Globus pallidus (tissue), 1 donor: ENCODE measurements around the gene MSRB1.

Source experiments
- DNase-seq: peaks from one replicate; pipeline ENCODE4 v3.0.0-alpha.2; 2015; ENCODE audit warnings: low spot score

Gene MSRB1

DNA sequence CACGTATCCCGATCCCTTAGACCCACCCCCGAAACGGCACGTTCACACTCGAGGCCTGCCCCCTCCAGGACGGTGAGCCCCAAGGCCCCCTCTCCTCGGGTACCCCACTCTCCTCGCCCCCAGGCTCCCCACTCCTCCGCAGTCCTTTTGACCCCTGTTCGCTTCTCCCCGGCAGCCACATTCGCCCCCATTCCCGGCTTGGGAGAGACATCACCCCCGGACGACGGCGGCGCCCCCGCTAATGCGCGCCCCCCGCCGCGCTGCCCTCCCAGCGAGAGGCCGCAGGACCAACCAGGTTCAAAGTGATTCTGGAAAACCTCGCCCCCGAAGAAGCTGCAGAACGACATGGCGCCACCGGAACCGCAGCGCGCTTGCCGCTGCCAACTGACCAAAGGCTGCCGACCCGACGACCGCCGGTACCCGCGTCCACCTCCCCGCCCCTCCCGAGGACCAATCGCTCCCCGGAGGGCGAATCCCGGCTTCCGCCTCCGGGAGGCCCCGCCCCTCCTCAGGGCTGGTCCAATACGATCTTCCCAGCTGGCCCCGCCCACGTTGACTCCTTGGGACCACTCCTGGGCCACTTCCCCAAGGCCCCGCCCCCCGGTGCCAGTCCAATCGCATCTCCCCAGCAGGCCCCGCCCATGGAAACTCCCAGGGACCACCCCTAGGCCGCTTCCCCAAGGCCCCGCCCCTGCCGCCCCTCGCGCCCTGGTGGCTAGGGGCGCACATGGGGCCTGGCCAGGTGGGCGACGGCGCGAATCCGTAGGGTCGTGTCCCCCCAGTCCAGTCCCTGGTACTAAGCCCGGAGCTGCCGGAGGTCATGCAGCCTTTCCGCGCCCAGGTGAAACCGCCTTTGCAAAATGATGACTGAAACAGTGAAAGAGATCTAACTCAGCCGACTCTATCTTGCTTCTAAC, at the start of gene MSRB1:
MSRB1 (minus strand) TSS at position 390 of the 917 bp plus-strand sequence; CDS start at position 347, 43 bp downstream.
- peak; percentile 99 for DNase-seq

GRCh38 chr16:1991948-1992703, 49.1 kb upstream of the MSRB1 start:
- peak; percentile 78 for DNase-seq

GRCh38 chr16:1991588-1991947, 48.6 kb upstream of the MSRB1 start:
- DNase-seq, result no peak

- no peak for DNase-seq
Observed at GRCh38 chr16:1991135-1991551, 48.1 kb upstream of the MSRB1 start.

GRCh38 chr16:1990351-1991134, 47.5 kb upstream of the MSRB1 start:
- no peak for DNase-seq

DNA sequence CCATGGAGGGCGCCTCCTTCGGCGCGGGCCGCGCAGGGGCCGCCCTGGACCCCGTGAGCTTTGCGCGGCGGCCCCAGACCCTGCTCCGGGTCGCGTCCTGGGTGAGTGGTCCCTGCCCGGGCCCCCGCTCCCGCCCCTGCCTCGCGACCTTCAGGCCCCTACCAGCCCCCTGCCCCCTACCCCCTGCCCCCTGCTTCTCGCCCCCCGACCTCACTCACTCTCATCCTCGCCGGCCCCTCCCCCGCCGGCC, 47.0 kb upstream of the MSRB1 start:
- no peak for DNase-seq

DNA sequence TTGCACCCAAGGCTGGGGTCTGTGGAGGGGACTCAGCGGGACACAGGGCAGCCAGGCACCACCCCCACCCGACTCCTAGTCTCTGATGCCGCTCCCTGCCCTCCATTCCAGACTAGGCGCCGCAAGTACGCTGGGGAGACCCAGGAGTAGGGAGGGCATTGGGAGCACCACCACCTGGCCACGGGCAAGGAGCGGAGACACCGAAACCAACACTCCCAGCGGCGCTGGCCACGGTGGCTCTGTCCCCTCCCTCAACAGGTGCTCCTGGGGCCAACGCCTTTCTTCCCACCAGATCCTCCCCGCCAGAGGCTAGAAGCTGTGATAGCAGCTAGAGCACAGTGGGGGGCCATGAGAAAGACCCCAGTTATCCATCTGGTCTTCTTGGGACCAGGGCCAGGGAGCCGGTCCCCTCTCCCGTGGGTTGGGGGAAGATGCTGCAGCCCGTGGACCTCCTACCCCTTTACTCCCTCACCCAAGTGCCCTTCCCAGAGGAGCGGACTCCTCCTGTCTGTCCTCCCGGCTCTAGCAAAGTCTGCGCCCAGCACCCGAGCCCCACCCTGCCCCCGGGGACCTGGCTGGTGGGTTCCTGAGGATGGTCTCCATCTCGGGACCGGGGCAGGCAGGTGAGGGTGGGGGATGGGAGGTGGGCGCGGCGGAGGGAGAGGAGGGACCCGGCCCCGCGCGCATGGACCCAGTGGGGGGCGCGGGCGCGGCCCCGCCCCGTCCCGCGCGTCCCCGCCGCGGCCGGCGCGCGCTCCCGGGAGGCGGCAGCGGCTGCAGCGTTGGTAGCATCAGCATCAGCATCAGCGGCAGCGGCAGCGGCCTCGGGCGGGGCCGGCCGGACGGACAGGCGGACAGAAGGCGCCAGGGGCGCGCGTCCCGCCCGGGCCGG, 46.5 kb upstream of the MSRB1 start, which contains the start of gene SYNGR3:
SYNGR3 (plus strand) TSS at position 762 of the 892 bp plus-strand sequence. CDS start 133 bp downstream, outside the sequence.
- no peak for DNase-seq

- DNase-seq, result no peak
Observed at GRCh38 chr16:1987198-1987597, 44.2 kb upstream of the MSRB1 start.

- no peak for DNase-seq
Observed at GRCh38 chr16:1985466-1986150, 42.6 kb upstream of the MSRB1 start.

DNA sequence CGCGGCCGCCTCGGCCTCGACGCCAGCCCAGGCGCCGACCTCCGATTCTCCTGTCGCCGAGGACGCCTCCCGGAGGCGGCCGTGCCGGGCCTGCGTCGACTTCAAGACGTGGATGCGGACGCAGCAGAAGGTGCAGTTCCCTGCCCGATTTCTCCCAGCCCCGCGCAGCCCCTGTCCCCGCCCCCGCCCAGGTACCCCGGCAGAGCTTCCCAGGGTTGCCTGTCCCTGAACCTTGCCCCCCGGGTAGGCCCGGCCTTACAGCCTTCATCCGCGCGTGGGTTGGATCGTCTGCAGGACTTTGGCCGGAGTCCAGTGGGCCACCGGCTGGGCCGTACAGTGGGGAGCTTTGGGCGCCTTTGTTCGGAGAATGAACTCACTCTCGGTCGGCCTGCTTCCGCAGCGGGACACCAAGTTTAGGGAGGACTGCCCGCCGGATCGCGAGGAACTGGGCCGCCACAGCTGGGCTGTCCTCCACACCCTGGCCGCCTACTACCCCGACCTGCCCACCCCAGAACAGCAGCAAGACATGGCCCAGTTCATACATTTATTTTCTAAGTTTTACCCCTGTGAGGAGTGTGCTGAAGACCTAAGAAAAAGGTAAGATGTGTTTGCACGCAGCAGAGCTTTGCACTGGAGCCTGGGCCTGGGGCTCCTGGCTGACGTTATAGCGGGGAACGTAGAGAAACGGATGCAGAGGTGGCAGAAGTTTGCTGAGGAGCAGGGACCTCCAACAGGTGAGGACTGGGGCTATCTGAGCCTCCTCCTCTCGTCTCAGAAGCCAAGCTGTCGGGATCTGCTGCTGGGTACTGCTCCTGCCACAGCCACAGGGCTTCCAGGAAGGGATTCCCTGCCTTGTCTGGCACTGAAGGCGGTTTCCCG, 41.6 kb upstream of the MSRB1 start:
- no peak for DNase-seq

- DNase-seq, result peak; percentile 91
Observed at GRCh38 chr16:1983544-1984346, 40.7 kb upstream of the MSRB1 start, which contains the start of gene GFER. Gene GFER (plus strand): TSS chr16:1984193. CDS start chr16:1984219, 26 bp downstream.

DNA sequence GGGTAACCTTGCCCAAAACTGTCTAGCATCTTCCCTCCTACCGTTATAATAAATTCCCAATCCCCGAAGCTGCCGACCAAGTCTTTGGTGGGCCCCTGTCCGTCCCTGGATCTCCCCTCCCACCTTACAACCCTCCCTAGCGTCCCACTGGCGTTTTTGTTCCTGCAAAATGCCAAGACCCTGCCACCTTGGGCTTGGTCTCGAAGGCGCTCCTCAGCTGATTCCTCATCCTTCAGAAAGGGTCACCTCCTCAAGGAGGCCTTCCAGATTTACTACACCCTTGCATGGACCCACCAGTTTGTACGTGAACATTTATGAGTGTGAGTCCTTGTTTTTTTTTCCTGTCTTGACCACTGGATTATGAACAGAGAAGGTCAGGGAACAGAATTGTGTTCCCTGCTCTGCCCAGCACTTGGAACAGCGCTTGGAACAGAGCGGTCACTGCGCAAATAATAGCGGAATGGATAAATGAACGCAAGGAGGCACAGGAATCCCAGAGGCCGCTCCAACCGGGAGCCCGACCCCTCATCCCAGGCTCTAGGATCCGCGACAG, 40.1 kb upstream of the MSRB1 start:
- no peak for DNase-seq

DNA sequence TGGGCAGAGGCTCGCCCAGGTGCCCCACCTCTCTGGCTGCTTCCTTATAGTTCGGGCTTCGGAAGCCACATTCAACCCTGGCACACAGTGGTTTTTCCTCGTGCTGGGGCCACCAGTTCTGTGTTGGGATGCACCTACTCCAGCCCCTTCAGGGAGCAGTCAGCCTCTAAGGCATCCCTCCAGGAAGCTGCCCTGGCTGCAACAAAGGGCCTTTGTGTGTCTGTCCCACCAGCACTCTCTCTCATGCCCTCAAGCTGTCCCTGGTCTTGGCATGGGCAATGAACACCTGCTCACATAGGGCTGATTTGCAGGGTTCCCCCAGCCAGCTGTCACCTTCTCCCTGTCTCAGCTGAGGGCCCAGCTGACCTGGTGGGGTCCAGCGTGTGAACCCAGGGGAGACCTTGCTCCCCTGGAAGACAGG, 39.0 kb upstream of the MSRB1 start:
- peak; percentile 55 for DNase-seq

DNA sequence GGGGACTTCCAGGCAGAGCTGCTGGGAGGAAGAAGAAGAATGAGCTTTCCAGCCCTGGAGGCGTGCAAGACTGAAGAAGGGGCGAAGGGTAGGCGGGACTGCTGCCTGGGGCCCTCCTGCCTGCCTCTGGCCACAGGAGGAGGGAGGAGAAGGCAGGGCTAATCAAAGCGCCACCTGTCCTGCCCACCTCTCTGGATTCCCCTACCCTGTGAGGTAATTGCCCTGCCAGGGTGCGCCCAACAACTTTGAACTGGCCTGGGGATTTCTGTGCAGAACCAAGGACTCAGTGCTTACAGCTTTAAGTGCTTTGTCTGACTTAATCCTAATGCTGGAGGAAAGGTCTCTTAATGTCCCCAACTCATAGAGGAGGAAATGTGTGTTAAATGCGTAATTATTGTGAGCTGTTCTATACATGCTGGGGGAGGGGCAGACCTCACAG, 38.4 kb upstream of the MSRB1 start, which contains the start of gene NOXO1:
NOXO1 (minus strand) TSS at position 72 of the 439 bp plus-strand sequence. CDS start 290 bp downstream, outside the sequence.
- no peak for DNase-seq

GRCh38 chr16:1980770-1981087, 37.7 kb upstream of the MSRB1 start:
- no peak for DNase-seq

DNA sequence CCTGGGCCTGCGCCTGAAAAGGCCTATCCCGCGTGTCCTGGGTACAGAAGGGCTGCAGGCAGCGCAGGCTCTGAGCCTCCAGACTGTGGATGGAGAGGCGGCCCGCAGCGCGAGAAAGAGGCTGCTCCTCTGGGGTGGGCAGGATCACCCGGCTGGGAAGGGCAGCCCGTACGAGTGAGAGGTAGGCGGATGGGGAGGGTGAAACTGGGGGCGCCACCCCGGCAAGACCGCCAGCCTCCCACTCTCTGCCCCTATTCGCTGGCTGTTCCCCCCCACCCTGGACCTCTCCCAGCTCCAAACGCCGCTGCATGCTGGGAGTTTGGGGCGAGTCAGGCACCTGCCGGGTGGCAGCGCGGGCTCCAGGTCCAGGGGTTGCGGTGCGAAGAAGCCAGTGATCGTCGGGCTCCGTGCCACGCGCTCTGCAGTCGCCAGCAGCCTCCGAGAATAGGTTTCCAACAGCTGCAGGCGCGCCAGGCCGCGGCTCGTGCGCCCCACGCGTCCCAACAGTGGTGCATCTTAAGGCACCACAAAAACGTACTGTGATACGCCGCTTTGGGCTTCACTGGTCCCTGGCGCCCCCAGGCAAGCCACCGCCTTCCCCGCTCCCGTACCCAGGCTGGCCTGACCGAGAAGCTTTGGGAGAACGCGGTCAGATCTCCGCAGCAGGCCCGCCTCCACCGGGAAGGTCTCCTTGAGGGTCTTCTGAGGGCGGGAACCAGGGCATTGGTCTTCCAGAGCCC, 37.2 kb upstream of the MSRB1 start:
- DNase-seq, result no peak

GRCh38 chr16:1979271-1980029, 36.5 kb upstream of the MSRB1 start:
- no peak for DNase-seq
